Right lobe of liver (tissue), 6 donors: ENCODE measurements around the gene PNKD. TPM values are rescaled to one million over a fixed set of nuclear protein-coding genes. Genes with fewer than 3 reads are reported as not detected.
A peak's percentile ranks its signal among the peaks of the same experiment; 100 is the strongest.

ENCODE experiments used
- ATAC-seq, 4 donors: fragments of 200-7000 bp; cut with Tn5 transposase; one replicate each; pipeline ENCODE4 v1.9.1; 2020; ENCODE audit warnings: mild to moderate bottlenecking in 4 of 4, moderate library complexity in 4 of 4
- DNase-seq, 3 donors: peaks; one replicate each; pipeline ENCODE4 v3.0.0-alpha.2; 2020
- H3K27ac ChIP-seq, 3 donors: fragments of 200-600 bp; one replicate each; pipeline ENCODE4 v1.8.0; 2022
- H3K27me3 ChIP-seq, 2 donors: fragments of 200-600 bp; one replicate each; pipeline ENCODE4 v1.8.0; 2022
- H3K36me3 ChIP-seq, 4 donors: fragments of 200-600 bp; sonication (generic) in 1 of 4; one replicate each; pipeline versions ENCODE4 v1.5.1 to v1.8.0; 2017 to 2022; ENCODE audit warnings: control low read depth in 1 of 4
- H3K4me1 ChIP-seq, 4 donors: fragments of 200-600 bp; sonication (generic) in 1 of 4; one replicate each; pipeline versions ENCODE4 v1.5.1 to v1.8.0; 2017 to 2022; ENCODE audit warnings: control low read depth in 1 of 4
- H3K4me3 ChIP-seq, 3 donors: fragments of 200-600 bp; one replicate each; pipeline ENCODE4 v1.8.0; 2022
- H3K9me3 ChIP-seq, 4 donors: fragments of 200-600 bp; sonication (generic) in 1 of 4; one replicate each; pipeline versions ENCODE4 v1.5.1 to v1.8.0; 2017 to 2022; ENCODE audit warnings: control low read depth in 1 of 4
- CTCF ChIP-seq, 4 donors: fragments of 200-600 bp in 3 of 4; fragments of 450-650 bp in 1 of 4; IDR thresholded peaks; one replicate each; pipeline versions ENCODE4 v1.5.1 to v1.8.0; 2016 to 2022; ENCODE audit warnings: antibody characterized with exemption in 4 of 4, mild to moderate bottlenecking in 2 of 4
- POLR2A ChIP-seq: fragments of 450-650 bp; IDR thresholded peaks from one replicate; pipeline ENCODE4 v1.6.1; 2017; ENCODE audit warnings: antibody characterized with exemption, mild to moderate bottlenecking
- WGBS: methylation state at CpG from one replicate; pipeline ENCODE4 v1.1.6; 2018; ENCODE audit warnings: low coverage, low lambda C conversion rate; ENCODE audit not compliant: insufficient coverage; ENCODE audit errors: missing lambda C conversion rate; 5-methylcytosine and 5-hydroxymethylcytosine counted together
- intact Hi-C, 2 donors: fragments of 100-400 bp; cut with DNase I; formaldehyde crosslinking; loops; one replicate each; pipeline versions ENCODE4 v1.11.2 to v1.14.1; 2022
- total RNA-seq, 6 experiments: library from RNA; depleted of rRNA in 2 of 6; stranded (reverse); fragments of >200 nt in 2 of 6; fragmentation: NEBNext Ultra II Directional in 3 of 6; extraction: Animal tissue kit (Norgen Biotek cat#: 25700) in 3 of 6; gene quantifications; one replicate each; pipeline versions ENCODE4 v1.1.0 to v1.2.4, GENCODE V29; 2016 to 2023
- donor health status: DM: no; HTN: yes; CAD: no.
- donor health status: DM: no; HTN: no; CAD: no.
- donor health status: DM: no; HTN: no; CAD: no.
- donor health status: DM: no; HTN: yes; CAD: no.
- donor health status: DM: no; HTN: yes; CAD: no.

The PNKD gene
- total RNA-seq, 6 experiments from 2014 or later = 78.5 to 137 (median 115) TPM

GRCh38 chr2:218236829-218237228 is 33.5 kb upstream of the PNKD start:
- TF ChIP-seq POLR2A (no peak), CTCF (IDR thresholded peaks at IDR 0.05) (no peak)
- no peaks in the 10 kb centered on the region for H3K27me3 ChIP-seq
- ATAC-seq (no peak), DNase-seq (no peak)
- peaks cover 15 to 77% (median 34%) of the 10 kb centered on the region in 4 donors for H3K36me3 ChIP-seq
- H3K27ac ChIP-seq = no peak overlapping the region
- no peak overlapping the region for H3K4me3 ChIP-seq
- intact Hi-C loops = no loop called here
- no peaks in the 10 kb centered on the region for H3K4me1 ChIP-seq
- no peaks in the 10 kb centered on the region for H3K9me3 ChIP-seq
- 94% methylated on average over 3 of the region's 4 CpGs for WGBS

- H3K9me3 ChIP-seq = no peaks in the 10 kb centered on the region
- TF ChIP-seq CTCF (IDR thresholded peaks at IDR 0.05) (no peak), POLR2A (no peak)
- 86% methylated on average over 1 of the region's 1 CpG for WGBS
- intact Hi-C loops = no loop called here
- H3K4me3 ChIP-seq = no peak overlapping the region
- H3K4me1 ChIP-seq = no peaks in the 10 kb centered on the region
- ATAC-seq (peak in 2 of 4 donors; percentile 17 to 39), DNase-seq (no peak)
- H3K27me3 ChIP-seq = no peaks in the 10 kb centered on the region
- H3K27ac ChIP-seq = no peak overlapping the region
- H3K36me3 ChIP-seq = peaks cover 15 to 93% (median 34%) of the 10 kb centered on the region in 4 donors
These were observed 31.4 kb upstream of the PNKD start for GRCh38 chr2:218238887-218239286.

- ATAC-seq = no peak
- 58% methylated on average over 1 of the region's 1 CpG for WGBS
- H3K36me3 ChIP-seq = peaks cover 5 to 95% (median 33%) of the 10 kb centered on the region in 4 donors
These were observed 26.1 kb upstream of the PNKD start for GRCh38 chr2:218244204-218244603.

GRCh38 chr2:218244665-218245064 is 25.7 kb upstream of the PNKD start:
- TF ChIP-seq CTCF (IDR thresholded peaks at IDR 0.05) (no peak), POLR2A (no peak)
- no peak for DNase-seq
- 100% methylated on average over 2 of the region's 2 CpGs for WGBS
- H3K27ac ChIP-seq = no peak overlapping the region
- peaks cover 9 to 95% (median 33%) of the 10 kb centered on the region in 4 donors for H3K36me3 ChIP-seq
- no peaks in the 10 kb centered on the region for H3K27me3 ChIP-seq
- no peaks in the 10 kb centered on the region for H3K9me3 ChIP-seq
- H3K4me1 ChIP-seq = no peaks in the 10 kb centered on the region
- ATAC-seq = no peak
- no peak overlapping the region for H3K4me3 ChIP-seq
- intact Hi-C loops = no loop called here

More at GRCh38 chr2:218244204-218244603, 26.1 kb upstream of the PNKD start:
- no peak for DNase-seq
- intact Hi-C loops = no loop called here
- no peaks in the 10 kb centered on the region for H3K27me3 ChIP-seq
- H3K9me3 ChIP-seq = no peaks in the 10 kb centered on the region
- no peak overlapping the region for H3K4me3 ChIP-seq
- no peak overlapping the region for H3K27ac ChIP-seq
- no peaks in the 10 kb centered on the region for H3K4me1 ChIP-seq
- TF ChIP-seq POLR2A (no peak), CTCF (IDR thresholded peaks at IDR 0.05) (no peak)

GRCh38 chr2:218245214-218245613 is 25.1 kb upstream of the PNKD start:
- intact Hi-C loops = no loop called here
- WGBS = 63% methylated on average over 5 of the region's 5 CpGs
- Histone ChIP-seq H3K4me3 (no peak overlapping the region), H3K36me3 (peaks cover 12 to 95% (median 36%) of the 10 kb centered on the region in 4 donors), H3K4me1 (no peaks in the 10 kb centered on the region), H3K9me3 (no peaks in the 10 kb centered on the region), H3K27ac (no peak overlapping the region), H3K27me3 (no peaks in the 10 kb centered on the region)
- no peak for TF ChIP-seq POLR2A
- no peak for TF ChIP-seq CTCF (IDR thresholded peaks at IDR 0.05)
- ATAC-seq = no peak
- DNase-seq = no peak
